Psoas muscle (tissue), 8 donors: Measurements from ENCODE around the gene CA11. TPM values are rescaled to one million over a fixed set of nuclear protein-coding genes. Genes with fewer than 3 reads are reported as not detected.
"Not testable (repeated sequence)": the region's sequence is repeated elsewhere in the genome, so short reads cannot be mapped to it uniquely, and the experiment has no call there.

Experiments used
- ATAC-seq, 4 donors: fragments of 200-7000 bp; cut with Tn5 transposase; one replicate each; pipeline ENCODE4 v1.9.1; 2020; ENCODE audit warnings: moderate library complexity in 3 of 4, mild to moderate bottlenecking in 2 of 4
- DNase-seq, 2 donors: peaks; one replicate each; pipeline ENCODE4 v3.0.0-alpha.2; 2020
- H3K27ac ChIP-seq: fragments of 200-600 bp; one replicate; pipeline ENCODE4 v1.8.0; 2022
- H3K27me3 ChIP-seq, 3 donors: fragments of 200-600 bp in 1 of 3; one replicate each; pipeline versions ENCODE4 v1.6.1 to v1.8.0; 2013 to 2022; ENCODE audit warnings: low read length in 2 of 3, mild to moderate bottlenecking in 2 of 3, moderate library complexity in 1 of 3; ENCODE audit not compliant: insufficient read depth in 3 of 3
- H3K36me3 ChIP-seq, 2 donors: fragments of 200-600 bp in 1 of 2; one replicate each; pipeline versions ENCODE4 v1.6.1 to v1.8.0; 2013 to 2022; ENCODE audit warnings: low read depth in 1 of 2, mild to moderate bottlenecking in 1 of 2, moderate library complexity in 1 of 2; ENCODE audit not compliant: insufficient read depth in 1 of 2
- H3K4me1 ChIP-seq: fragments of 200-600 bp; one replicate; pipeline ENCODE4 v1.8.0; 2022
- H3K4me3 ChIP-seq: fragments of 200-600 bp; one replicate; pipeline ENCODE4 v1.8.0; 2022; ENCODE audit warnings: mild to moderate bottlenecking
- H3K9me3 ChIP-seq: fragments of 200-600 bp; one replicate; pipeline ENCODE4 v1.8.0; 2022
- whole genome bisulfite sequencing, 3 donors: extraction: QIAGEN DNeasy Blood & Tissue Kit; methylation state at CpG; one replicate each; pipeline versions ENCODE4 v1.1.6 to v1.1.7; 2013; 5-methylcytosine and 5-hydroxymethylcytosine counted together
- intact Hi-C, 2 donors: fragments of 100-400 bp; cut with DNase I; formaldehyde crosslinking; loops; one replicate each; pipeline versions ENCODE4 v1.11.0 to v1.14.2; 2022
- polyA plus RNA-seq, 3 donors: library from polyadenylated mRNA; stranded (reverse); fragments of 200-250 nt; gene quantifications; one replicate each; pipeline ENCODE4 v1.2.3, GENCODE V29; 2013
- total RNA-seq, 4 donors: library from RNA; stranded (reverse); fragmentation: NEBNext Ultra II Directional in 2 of 4; extraction: Animal tissue kit (Norgen Biotek cat#: 25700) in 2 of 4; gene quantifications; one replicate each; pipeline versions ENCODE4 v1.2.1 to v1.2.4, GENCODE V29; 2021 to 2023
- TF ChIP-seq, protein P1 (sequence below): fragments of 200-600 bp; IDR thresholded peaks from one replicate; pipeline ENCODE4 v1.8.0; 2022; ENCODE audit warnings: antibody characterized with exemption
- donor health status: healthy with polysubstance abuse.
- donor health status: DM: no; HTN: no; CAD: no; lungs with moderate emphysema.
- donor health status: Bipolar disorder and iron deficiency.
- donor health status: healthy.
- donor health status: DM: yes; HTN: yes; CAD: no.
- donor health status: DM: no; HTN: no; CAD: no.
- donor health status: DM: no; HTN: no; CAD: no.
- donor health status: DM: yes; HTN: yes; CAD: no.

Gene CA11
- total and polyA plus RNA-seq, 7 donors = 2.3 to 10.6 (median 8.6) TPM

DNA sequence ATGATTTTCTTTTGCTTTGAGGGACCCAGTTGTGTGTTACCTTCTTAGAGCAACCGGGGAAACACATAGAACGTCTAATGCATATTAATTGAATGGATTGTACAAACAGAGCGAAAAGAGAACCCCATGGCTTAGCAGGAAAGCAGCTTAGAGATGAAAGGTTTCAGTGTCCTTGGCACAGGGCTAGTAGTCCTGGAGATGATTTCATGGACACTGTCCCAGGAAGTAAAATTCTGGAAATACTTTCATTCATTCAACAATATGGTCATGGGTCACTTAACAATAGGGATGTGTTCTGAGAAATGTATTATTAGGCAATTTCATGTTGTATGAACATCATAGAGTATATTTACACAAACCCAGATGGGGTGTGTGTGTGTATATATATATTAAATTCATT lies 40.1 kb upstream of the CA11 start:
- Histone ChIP-seq H3K4me3 (no peak overlapping the region), H3K9me3 (no peaks in the 10 kb centered on the region), H3K27me3 (no peaks in the 10 kb centered on the region), H3K27ac (no peak overlapping the region), H3K36me3 (no peaks in the 10 kb centered on the region), H3K4me1 (no peaks in the 10 kb centered on the region)
- DNase-seq (no peak), ATAC-seq (no peak)
- TF ChIP-seq, protein P1, sequence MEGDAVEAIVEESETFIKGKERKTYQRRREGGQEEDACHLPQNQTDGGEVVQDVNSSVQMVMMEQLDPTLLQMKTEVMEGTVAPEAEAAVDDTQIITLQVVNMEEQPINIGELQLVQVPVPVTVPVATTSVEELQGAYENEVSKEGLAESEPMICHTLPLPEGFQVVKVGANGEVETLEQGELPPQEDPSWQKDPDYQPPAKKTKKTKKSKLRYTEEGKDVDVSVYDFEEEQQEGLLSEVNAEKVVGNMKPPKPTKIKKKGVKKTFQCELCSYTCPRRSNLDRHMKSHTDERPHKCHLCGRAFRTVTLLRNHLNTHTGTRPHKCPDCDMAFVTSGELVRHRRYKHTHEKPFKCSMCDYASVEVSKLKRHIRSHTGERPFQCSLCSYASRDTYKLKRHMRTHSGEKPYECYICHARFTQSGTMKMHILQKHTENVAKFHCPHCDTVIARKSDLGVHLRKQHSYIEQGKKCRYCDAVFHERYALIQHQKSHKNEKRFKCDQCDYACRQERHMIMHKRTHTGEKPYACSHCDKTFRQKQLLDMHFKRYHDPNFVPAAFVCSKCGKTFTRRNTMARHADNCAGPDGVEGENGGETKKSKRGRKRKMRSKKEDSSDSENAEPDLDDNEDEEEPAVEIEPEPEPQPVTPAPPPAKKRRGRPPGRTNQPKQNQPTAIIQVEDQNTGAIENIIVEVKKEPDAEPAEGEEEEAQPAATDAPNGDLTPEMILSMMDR = no peak
- WGBS, 3 donors = 71 to 77% (median 74%) methylated on average over 3 of the region's 3 CpGs
- intact Hi-C loops = no loop called here

DNA sequence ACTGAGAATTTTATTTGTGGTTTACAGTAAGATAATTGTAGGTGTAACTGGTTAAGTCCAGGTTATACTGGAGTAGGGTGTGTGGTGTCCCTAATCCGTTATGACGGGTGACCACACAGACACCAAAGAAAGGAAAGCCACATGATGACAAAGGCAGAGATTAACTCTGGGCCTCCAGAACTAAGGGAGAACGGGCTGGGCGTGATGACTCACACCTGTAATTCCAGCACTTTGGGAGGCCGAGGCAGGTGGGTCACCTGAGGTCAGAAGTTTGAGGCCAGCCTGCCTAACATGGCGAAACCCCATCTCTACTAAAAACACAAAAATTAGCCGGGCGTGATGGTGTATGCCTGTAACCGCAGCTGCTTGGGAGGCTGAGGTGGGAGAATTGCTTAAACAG lies 39.6 kb upstream of the CA11 start:
- H3K27me3 ChIP-seq = no peaks in the 10 kb centered on the region
- H3K9me3 ChIP-seq = no peaks in the 10 kb centered on the region
- WGBS, 3 donors = 83 to 87% (median 85%) methylated on average over 9 of the region's 9 CpGs
- ATAC-seq (no peak), DNase-seq (no peak)
- TF ChIP-seq, protein P1 = no peak
- intact Hi-C loops = no loop called here
- H3K4me3 ChIP-seq = no peak overlapping the region
- no peaks in the 10 kb centered on the region for H3K36me3 ChIP-seq
- H3K27ac ChIP-seq = no peak overlapping the region
- no peaks in the 10 kb centered on the region for H3K4me1 ChIP-seq

DNA sequence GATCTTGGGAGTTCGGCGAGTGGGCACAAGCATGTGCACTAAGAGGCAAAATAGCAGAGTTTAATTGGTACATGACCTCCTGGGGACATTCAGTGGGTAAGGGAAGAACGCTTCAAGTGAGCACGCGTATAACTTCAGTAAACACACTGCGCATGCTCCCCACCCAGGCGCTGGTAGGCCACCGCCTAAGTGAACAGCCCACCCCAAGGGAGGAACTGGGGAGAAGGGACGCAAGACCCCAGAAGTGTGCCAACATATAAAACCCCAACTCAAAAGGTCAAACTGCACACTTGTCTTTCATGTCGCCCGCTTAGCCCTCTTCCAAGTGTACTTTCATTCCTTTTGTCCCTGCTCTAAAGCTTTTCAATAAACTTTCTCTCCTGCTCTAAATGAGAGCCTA lies 37.4 kb upstream of the CA11 start:
- Histone ChIP-seq H3K4me1 (no peaks in the 10 kb centered on the region), H3K4me3 (peak overlapping the region; percentile 40), H3K9me3 (no peaks in the 10 kb centered on the region), H3K27me3 (no peaks in the 10 kb centered on the region), H3K36me3 (no peaks in the 10 kb centered on the region), H3K27ac (no peak overlapping the region)
- intact Hi-C loops = no loop called here
- peak; percentile 44 to 78 for DNase-seq
- TF ChIP-seq, protein P1 = no peak
- 33 to 60% (median 53%) methylated on average over 11 of the region's 11 CpGs for WGBS, 3 donors
- peak in 3 of 4 donors; percentile 45 to 82 (median 76) for ATAC-seq

DNA sequence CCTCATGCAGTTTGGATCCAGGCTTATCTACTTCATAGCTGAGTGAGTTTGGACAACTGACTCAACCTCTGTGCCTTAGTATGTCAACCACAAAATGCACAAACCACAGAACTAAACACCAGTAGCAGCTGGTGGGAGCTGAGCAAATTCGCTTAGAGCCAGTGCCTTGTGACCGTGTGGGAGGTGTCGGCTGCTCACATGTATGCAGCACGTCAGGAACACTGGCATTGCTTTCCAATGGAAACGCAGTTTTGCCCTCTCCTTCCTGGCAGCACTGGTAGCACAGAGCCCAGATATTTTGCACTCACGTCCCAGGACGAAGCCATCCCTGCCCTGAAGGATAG lies 35.1 kb upstream of the CA11 start:
- intact Hi-C loops = no loop called here
- no peak overlapping the region for H3K27ac ChIP-seq
- no peak overlapping the region for H3K4me3 ChIP-seq
- ATAC-seq = peak in 2 of 4 donors; percentile 41 to 53
- WGBS, 3 donors = 77 to 83% (median 79%) methylated on average over 7 of the region's 7 CpGs
- no peak for DNase-seq
- TF ChIP-seq, protein P1 = no peak
- no peaks in the 10 kb centered on the region for H3K9me3 ChIP-seq
- no peaks in the 10 kb centered on the region for H3K36me3 ChIP-seq
- H3K27me3 ChIP-seq = no peaks in the 10 kb centered on the region
- H3K4me1 ChIP-seq = no peaks in the 10 kb centered on the region

DNA sequence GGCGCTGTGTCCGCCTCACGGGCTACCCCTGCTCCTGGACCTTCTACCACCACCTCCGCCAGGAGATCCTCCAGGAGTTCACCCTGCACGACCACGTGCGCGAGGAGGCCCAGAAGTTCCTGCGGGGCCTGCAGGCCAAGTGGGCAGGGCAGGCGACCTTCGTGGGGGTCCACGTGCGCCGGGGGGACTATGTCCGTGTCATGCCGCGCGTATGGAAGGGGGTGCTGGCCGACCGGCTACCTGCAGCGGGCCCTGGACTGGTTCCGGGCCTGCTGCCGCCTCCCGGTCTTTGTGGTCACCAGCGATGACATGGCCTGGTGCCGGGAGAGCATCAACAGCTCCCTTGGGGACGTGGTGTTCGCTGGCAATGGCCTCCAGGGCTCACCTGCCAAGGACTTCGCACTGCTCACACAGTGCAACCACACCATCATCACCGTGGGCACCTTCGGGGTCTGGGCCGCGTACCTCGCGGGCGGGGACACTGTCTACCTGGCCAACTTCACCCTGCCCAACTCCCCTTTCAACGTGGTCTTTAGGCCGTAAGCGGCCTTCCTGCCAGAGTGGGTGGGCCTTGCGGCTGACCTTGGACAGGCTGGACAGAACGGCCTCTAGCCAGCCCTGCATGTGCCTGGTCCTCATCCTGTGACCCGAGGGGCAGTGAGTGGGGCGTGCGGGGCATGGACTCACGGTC lies 34.6 kb upstream of the CA11 start:
- Histone ChIP-seq H3K27me3 (no peaks in the 10 kb centered on the region), H3K4me3 (no peak overlapping the region), H3K27ac (no peak overlapping the region), H3K36me3 (no peaks in the 10 kb centered on the region), H3K4me1 (peaks cover 2% of the 10 kb centered on the region), H3K9me3 (no peaks in the 10 kb centered on the region)
- ATAC-seq (peak in 2 of 4 donors; percentile 11 to 13), DNase-seq (no peak)
- 90 to 91% (median 90%) methylated on average over 41 to 45 of the region's 45 CpGs for WGBS, 3 donors
- intact Hi-C loops = no loop called here
- TF ChIP-seq, protein P1 = no peak

DNA sequence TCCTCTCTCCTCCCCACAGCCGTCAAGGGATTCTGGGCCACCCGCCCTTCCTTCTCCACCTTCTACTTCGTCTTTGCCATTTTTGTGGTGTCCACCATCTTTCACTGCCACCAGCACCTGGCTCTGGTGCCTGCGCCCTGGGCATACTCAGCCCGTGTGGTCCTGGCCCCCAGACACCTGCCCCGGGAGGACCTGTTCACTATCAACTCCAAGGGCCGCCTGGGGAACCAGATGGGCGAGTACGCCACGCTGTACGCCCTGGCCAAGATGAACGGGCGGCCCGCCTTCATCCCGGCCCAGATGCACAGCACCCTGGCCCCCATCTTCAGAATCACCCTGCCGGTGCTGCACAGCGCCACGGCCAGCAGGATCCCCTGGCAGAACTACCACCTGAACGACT lies 34.0 kb upstream of the CA11 start:
- intact Hi-C loops, H3K4me1 ChIP-seq, DNase-seq, H3K27me3 ChIP-seq, ATAC-seq, H3K36me3 ChIP-seq, H3K9me3 ChIP-seq, H3K4me3 ChIP-seq, H3K27ac ChIP-seq: not testable (repeated sequence)
- 91 to 95% (median 92%) methylated on average over 15 to 19 of the region's 19 CpGs for WGBS, 3 donors
